Measurements from ENCODE around the gene C16orf92.

The C16orf92 gene

GRCh38 chr16:30063278-30063892, 40.4 kb downstream of the C16orf92 start:
- DNase-seq, result no peak

- DNase-seq, result peak; percentile 89
These were observed 41.1 kb downstream of the C16orf92 start for GRCh38 chr16:30063893-30064728.

DNA sequence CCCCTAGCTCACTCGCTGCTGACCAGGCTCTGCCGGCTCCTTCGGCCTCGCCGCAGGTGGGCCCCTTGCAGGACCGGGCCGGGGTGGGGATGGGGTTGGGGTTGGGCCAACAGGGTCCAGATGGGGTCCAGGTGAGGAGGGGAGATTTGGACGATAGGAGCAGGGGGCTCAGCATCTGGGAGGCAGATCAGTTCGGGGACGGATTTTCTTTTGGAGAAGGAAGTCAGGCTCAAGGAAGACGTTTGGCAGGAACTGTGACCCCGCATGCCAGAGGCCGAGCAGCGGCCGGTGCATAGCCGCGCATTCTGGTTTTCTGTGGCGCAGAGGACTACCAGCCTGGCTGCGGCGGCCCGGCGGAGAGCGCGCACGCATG, 41.7 kb downstream of the C16orf92 start:
- DNase-seq, result no peak

DNA sequence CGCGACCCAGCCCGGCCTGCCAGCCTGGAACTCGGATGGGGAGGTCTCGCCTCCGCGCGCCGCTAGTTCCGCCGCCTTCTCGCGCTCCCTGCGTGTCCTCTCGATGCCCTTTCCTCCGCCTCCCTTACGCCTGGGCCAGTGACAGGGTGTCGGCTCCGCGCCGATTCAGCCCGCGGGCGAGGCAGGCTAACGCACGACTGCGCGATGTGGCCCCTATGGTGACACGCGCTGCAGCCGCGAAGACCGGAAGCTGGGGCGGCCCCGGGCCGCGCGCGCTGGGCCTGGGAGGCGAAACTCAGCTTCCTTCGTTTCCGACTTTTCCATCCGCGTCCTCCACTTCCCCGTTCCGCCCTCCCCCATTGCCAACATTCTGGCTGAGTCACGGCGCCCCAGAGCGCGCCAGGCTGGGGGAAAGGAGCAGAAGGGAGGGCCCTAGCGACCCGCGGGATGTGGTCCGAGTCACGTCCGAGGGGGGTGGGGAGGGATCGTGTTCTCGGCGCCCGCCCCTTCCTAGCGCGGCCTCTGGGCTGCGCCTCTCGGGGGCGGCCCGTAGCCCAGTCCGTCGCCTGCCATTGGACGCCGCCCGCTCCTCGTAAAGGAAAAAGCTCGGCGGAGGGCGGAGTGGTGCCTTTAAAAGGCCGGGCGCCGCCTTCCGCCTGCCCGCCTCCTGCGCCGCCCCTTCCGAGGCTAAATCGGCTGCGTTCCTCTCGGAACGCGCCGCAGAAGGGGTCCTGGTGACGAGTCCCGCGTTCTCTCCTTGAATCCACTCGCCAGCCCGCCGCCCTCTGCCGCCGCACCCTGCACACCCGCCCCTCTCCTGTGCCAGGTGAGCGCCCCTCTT, 42.3 kb downstream of the C16orf92 start, which contains the start of gene ALDOA:
ALDOA (plus strand) TSS at position 659 of the 841 bp plus-strand sequence. CDS start 1,138 bp downstream, outside the sequence.
- peak; percentile 99 for DNase-seq

DNA sequence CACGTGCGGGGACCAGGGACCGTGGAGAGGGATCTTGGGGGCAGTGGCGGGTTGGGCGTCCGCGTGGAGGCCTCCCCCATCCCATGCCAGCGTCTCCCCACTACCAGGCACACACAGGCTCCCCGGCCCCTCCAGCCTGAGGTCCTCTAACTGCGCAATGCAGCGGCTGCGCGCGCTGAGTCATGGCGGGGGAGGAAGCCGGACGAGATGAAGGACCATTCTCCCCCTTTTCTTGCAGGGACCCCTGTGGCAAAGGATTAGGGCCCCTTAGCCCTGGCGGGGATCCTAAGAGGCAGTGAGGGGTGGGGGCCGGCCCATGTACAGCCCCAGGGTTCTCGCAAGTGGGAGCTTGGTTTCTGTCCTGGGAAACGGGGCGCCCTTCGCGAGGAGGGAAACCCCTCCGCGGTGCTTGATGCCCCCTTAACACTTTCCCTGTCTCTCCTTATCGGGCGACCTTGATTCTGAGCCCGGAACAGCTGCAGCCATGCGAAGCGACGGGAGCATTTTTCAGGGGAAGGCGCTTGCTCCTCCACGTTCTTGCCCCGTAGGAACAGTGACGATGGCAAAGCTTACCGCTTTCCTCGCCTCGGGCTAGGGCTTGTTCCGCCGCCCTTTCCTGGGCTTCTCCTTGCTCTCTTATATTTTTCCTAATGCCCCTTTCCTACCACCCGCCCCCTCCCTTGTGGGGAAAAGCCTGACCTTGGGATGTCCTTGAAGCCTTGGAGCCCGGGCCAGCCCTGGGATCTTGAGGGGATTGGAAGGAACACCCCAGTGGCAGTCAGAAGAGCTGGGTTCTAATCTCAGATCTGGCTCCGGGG, 43.2 kb downstream of the C16orf92 start:
- peak; percentile 71 for DNase-seq

DNA sequence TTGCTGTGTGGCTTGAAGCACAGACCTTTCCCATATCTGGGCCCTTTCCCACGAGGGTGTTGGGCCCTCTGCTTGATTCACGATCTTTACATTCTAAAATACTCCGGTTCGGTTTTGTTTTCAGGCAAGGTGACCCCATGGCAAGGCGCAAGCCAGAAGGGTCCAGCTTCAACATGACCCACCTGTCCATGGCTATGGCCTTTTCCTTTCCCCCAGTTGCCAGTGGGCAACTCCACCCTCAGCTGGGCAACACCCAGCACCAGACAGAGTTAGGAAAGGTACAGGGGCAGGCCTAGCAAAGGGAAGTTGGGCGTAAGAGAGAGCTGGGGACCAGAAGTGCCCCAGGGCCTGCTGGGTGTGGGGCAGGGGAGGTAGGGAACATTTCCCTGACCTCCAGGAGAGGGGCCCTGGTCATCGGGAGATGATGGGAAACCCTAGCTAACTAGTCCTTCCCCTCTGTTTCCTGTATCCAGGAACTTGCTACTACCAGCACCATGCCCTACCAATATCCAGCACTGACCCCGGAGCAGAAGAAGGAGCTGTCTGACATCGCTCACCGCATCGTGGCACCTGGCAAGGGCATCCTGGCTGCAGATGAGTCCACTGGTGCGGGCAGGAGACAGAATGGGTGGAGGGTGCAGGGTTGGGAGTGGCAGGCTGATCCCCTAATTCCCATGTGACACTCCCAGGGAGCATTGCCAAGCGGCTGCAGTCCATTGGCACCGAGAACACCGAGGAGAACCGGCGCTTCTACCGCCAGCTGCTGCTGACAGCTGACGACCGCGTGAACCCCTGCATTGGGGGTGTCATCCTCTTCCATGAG, 44.0 kb downstream of the C16orf92 start:
- DNase-seq, result no peak

DNA sequence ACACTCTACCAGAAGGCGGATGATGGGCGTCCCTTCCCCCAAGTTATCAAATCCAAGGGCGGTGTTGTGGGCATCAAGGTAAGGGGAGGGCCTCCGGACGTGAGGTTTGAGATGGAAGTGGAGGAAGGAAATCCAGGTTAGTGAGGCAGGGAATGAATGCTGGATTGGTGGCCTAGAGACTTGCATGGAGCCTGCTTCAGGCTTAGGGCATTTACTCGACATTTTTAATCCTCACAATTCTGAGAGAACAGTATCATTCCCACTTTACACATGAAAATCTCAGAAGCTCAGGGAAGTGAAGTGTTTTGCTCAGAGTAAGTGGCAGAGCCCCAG, 44.6 kb downstream of the C16orf92 start:
- no peak for DNase-seq

GRCh38 chr16:30068333-30068732, 45.3 kb downstream of the C16orf92 start:
- DNase-seq, result no peak

DNA sequence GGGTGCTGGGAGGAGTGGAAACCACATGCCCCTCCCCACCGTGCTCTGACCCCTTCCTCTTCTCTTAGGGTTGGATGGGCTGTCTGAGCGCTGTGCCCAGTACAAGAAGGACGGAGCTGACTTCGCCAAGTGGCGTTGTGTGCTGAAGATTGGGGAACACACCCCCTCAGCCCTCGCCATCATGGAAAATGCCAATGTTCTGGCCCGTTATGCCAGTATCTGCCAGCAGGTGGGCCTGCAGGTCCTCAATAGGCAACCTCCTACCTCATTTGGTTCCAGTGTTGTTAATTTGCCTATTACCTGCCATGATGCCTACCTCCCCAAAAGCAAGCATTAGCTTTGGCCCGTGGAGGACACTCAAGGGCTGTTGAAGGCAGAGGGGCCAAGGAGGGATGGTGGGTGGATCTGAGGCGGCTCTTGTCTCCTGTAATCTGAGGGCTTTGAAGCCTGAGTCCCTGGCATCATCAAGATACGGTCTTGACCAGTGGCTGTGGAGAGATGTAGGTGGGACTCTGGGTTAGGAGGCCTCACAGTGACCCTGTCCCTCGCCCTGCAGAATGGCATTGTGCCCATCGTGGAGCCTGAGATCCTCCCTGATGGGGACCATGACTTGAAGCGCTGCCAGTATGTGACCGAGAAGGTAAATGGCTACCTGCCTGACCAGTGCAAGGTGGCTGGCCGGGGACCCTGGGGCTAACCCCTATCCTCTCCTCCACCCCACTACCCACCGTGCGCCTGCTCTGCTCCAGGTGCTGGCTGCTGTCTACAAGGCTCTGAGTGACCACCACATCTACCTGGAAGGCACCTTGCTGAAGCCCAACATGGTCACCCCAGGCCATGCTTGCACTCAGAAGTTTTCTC, 46.0 kb downstream of the C16orf92 start:
- peak; percentile 43 for DNase-seq

DNA sequence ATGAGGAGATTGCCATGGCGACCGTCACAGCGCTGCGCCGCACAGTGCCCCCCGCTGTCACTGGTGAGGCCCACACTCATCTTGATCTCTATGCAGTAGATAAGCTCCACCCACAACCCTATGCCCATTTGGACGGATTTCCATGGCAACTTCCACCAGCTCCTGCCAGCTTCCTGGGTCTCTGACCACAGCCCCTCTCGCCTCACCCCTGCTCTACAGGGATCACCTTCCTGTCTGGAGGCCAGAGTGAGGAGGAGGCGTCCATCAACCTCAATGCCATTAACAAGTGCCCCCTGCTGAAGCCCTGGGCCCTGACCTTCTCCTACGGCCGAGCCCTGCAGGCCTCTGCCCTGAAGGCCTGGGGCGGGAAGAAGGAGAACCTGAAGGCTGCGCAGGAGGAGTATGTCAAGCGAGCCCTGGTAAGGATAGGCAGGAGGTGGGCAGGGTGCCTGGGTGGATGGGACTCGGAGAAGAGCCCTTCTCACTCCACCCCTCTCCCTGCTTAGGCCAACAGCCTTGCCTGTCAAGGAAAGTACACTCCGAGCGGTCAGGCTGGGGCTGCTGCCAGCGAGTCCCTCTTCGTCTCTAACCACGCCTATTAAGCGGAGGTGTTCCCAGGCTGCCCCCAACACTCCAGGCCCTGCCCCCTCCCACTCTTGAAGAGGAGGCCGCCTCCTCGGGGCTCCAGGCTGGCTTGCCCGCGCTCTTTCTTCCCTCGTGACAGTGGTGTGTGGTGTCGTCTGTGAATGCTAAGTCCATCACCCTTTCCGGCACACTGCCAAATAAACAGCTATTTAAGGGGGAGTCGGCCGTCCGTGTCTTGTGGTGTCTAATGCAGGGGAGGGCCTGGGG, 46.8 kb downstream of the C16orf92 start:
- peak; percentile 25 for DNase-seq

DNA sequence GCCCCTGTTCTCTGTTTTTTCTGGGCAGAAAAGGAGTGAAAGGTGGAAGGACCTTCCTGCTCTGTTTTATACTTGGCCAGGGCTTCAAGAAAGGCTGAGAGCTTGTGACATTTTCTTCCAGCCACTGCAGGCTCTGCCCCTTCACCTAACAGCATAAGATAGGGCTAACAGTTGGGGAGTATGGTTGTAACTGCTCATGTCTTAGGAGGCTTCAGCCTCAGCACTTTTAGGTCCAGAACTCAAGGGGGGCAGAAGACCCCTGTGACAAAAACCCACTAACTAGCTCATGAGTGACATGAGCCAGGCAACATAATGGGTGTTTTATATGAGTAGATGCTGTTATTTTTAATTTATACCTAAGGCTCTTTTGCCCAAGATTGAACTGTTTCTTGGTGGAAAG, 47.5 kb downstream of the C16orf92 start:
- no peak for DNase-seq

Data from OCI-M1 (cell line).